Femur (tissue), 1 donor: ENCODE results near the gene TMEM225B.
"Not testable (repeated sequence)": the region's sequence is repeated elsewhere in the genome, so short reads cannot be mapped to it uniquely, and the experiment has no call there.

Experiments used
- DNase-seq: peaks from one replicate; pipeline ENCODE4 v3.0.0-alpha.2; 2017

Gene TMEM225B

GRCh38 chr7:99597762-99598501 lies at the start of gene TMEM225B:
TMEM225B (plus strand) TSS chr7:99598267; CDS start chr7:99604389, 6,122 bp downstream.
- DNase-seq: no peak

DNA sequence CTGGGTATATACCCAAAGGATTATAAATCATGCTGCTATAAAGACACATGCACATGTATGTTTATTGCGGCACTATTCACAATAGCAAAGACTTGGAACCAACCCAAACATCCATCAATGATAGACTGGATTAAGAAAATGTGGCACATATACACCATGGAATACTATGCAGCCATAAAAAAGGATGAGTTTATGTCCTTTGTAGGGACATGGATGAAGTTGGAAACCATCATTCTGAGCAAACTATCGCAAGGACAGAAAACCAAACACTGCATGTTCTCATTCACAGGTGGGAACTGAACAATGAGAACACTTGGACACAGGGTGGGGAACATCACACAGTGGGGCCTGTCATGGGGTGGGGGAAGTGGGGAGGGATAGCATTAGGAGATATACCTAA lies 48.5 kb upstream of the TMEM225B start:
- DNase-seq: not testable (repeated sequence)

- no peak for DNase-seq
Measured at GRCh38 chr7:99551334-99551733, 46.7 kb upstream of the TMEM225B start.

- peak; percentile 95 for DNase-seq
Measured at GRCh38 chr7:99551767-99552463, 46.2 kb upstream of the TMEM225B start, which contains the start of gene FAM200A. FAM200A (minus strand) TSS chr7:99552114; CDS start chr7:99548407, 3,707 bp downstream.

DNA sequence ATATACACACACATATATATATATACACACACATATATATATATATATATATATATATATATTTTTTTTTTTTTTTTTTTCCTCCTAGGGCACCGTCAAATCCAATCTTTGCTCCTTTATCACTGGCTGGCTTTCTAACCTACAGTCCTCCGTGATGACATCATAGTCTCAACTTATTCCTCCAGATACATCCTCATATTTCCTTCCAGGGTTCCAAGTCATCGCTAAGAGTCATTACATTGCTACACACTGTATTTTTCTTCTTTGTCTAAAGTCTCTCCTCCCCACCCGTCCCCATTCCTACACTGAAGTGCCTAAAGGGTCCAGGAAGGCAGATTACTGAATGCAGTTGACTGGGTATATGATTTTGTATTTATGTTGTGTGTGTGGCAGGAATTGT lies 45.0 kb upstream of the TMEM225B start:
- no peak for DNase-seq

DNA sequence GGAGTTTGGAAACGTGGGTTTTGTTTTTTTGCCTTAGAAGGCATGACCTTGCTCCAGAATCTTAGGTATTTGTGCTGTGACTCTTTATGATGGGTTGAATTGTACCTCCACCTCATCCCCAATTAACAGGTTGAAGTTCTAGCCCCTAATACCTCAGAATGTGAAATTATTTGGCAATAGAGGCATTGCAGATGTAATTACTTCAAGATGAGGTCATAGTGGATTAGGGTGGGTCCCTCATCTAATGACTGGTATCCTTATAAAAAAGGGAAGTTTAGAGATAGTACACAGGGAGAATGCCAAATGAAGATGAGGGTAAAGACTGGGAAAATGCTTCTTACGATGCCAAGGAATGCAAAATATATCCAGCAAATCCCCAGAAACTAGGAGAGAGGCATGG lies 43.1 kb upstream of the TMEM225B start:
- no peak for DNase-seq

DNA sequence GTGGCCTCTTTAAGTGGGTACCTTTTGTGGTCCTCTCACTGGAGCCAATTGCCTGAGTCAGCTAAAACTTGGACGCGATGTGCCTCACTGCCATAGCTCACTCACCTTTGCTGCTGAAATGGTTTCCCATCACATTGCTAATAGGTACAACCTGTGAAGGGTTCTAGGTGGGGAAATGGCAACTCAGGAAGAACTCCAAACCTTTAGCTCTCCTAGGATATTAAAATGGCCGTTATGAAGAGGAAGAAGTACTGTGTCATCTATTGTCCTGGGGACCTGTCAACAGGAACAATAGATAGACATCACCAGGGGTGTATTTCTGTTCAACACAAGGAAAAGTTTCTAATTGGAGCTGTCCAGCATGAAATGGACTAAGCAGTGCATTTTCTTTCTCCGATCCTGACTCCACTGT lies 40.9 kb upstream of the TMEM225B start:
- no peak for DNase-seq

GRCh38 chr7:99557940-99558305 lies 40.1 kb upstream of the TMEM225B start:
- no peak for DNase-seq

DNA sequence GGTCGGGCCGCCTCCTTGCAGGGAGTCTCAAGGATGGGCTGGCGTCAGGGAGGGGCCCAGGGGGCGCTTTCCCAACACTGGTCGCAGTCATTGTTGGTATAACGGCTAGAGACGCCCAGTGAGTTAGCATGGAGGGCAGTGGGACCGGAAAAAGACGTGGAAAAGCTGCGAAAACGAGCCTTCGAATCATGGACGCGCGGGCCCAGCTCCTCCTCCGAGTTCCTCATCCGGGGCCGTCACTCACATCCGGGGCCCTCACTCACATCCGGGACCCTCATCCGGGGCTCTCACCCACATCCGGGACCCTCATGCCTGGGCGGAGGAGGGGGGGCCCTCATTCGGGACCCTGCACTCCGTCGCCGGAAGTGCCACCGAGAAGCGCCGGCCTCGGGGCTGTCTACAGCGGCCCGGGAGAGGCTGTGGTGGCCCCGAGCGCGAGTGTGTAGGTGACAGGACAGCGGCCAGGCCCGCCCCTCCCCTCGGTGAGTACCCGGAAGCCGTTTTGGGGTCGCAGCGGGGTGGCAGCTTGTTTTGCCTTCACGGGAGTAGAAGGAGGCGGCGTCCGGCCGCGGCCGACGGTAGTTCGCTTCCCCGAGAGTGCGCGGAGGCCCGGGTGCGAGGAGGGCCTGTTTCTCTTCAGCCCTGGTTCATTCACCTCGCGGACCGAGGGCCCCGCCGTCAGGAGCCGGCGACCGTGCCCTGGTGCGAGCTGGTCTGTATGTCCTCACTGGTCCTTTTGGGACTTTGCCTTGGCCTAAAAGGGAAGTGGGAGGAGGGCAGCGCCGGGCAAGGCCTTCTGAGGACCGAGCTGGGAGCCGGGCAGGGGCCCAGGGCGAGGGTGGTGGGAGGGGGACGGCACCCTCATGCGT lies 39.5 kb upstream of the TMEM225B start, which contains the start of gene ZNF655:
ZNF655 (plus strand) TSS at position 337 of the 869 bp plus-strand sequence. CDS start 1,918 bp downstream, outside the sequence.
- DNase-seq: peak; percentile 96

- no peak for DNase-seq
Measured at GRCh38 chr7:99559175-99559915, 38.7 kb upstream of the TMEM225B start.

- DNase-seq: no peak
Measured at GRCh38 chr7:99560834-99561736, 37.0 kb upstream of the TMEM225B start.

- no peak for DNase-seq
Measured at GRCh38 chr7:99561737-99562051, 36.4 kb upstream of the TMEM225B start.

DNA sequence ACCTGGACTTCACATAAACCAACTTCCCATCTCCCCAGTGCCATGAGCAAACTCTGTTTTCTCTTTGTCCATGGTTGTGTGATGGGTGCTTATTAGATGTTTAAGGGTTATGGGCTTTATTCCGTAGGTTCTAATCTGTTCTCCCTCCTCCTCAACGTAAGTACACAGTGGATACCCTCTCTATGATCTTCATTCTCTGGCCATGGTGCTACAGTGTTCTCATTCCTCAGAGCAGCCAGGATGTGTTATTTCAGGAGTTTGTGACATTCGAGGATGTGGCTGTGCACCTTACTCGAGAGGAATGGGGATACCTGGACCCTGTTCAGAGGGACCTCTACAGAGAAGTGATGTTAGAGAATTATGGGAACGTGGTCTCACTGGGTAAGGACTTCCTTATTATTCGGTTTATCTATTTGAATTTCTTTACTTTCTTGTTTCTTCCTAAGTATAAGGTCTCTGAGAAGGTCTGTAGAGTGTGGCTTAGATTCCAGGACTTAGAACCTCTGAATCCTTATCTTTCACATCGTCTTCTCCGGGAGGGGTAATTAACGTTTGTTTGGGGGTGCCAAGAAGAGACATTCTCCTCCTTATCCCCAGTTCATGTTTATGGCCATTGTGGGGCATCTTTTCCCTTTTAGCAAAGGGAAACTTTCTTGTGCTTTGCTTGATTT lies 35.8 kb upstream of the TMEM225B start:
- no peak for DNase-seq

GRCh38 chr7:99562832-99563231 lies 35.2 kb upstream of the TMEM225B start:
- DNase-seq: no peak

DNA sequence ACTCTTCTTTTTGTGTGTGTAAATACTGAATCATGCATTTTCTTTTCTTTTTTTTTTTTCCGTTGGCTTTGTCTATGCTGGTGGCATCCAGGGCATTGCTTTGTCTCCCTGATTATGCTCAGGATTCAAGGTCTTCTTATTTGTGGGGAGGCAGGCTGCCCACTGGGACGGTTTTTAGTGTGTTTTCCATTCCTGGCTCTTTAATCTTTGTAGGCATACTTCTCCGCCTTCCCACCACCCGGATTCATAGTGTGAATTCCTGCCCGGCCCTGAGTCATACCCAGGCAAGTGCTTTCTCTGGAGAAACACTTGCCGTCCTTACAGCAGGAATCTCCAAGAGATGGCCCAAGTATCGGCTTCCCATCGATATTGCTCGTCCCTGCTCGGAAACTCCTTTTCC lies 34.4 kb upstream of the TMEM225B start:
- DNase-seq: no peak

GRCh38 chr7:99568770-99569169 lies 29.3 kb upstream of the TMEM225B start:
- DNase-seq: not testable (repeated sequence)

DNA sequence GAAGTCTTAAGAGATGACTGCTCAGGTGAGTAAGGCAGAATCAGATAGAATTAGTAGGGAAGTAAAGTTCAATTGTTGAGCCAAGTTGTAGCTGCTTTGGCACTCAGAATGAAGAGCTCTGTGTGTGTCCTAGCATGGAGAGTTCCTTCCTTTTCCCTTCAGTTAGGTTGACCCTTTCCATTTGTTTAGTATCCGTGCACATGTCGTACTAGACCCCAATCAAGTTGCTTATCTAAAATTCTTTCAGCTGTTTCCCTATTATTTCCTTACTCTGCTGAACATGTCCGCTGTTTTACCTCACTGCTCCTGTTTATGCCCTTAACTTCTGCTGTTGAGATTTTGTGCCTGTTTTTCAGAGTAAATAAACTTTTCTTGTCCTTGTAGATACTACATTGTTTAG lies 26.3 kb upstream of the TMEM225B start:
- no peak for DNase-seq

DNA sequence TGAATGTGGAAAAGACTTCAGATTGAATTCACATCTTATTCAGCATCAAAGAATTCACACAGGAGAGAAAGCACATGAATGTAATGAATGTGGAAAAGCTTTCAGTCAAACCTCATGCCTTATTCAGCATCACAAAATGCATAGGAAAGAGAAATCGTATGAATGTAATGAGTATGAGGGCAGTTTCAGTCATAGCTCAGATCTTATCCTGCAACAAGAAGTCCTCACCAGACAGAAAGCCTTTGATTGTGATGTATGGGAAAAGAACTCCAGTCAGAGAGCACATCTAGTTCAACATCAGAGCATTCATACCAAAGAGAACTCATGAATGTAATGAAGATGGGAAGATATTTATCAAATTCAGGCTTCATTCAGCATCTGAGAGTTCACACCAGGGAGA lies 24.8 kb upstream of the TMEM225B start:
- DNase-seq: no peak

DNA sequence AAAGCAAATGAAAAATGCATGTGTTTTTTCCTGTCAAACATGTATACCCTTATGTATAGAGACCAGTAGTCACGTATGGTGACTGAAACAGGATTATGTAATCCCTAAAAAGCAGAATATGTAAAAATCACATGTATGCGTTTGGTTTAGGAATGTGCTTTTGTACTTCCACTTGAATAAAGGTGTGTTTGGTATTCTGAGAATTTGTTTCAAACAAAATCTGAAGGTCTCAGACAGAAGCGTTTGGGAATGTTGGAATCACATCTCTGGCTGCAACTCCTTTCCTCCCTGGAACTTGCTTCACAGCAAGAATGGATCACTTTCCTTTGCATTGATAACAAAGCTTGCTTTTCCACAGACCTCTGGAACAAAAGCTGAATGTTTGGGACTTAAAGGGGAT lies 21.8 kb upstream of the TMEM225B start:
- no peak for DNase-seq

GRCh38 chr7:99579281-99579955 lies 18.6 kb upstream of the TMEM225B start:
- DNase-seq: no peak
